Immature natural killer cell (primary cell): Measurements from ENCODE around the gene TPRKB. TPM values are rescaled to one million over a fixed set of nuclear protein-coding genes. Genes with fewer than 3 reads are reported as not detected.
"Not testable (repeated sequence)": the region's sequence is repeated elsewhere in the genome, so short reads cannot be mapped to it uniquely, and the experiment has no call there.

Source experiments
- DNase-seq, 3 donors: peaks; one replicate each; pipeline ENCODE4 v3.0.0; 2022; ENCODE audit warnings: mixed read lengths in 1 of 3
- H3K27ac Mint-ChIP-seq, 6 donors: one replicate each; pipeline ENCODE4 v1.8.0; 2020; ENCODE audit warnings: mixed read lengths in 6 of 6, mild to moderate bottlenecking in 5 of 6, inconsistent platforms in 4 of 6, moderate library complexity in 3 of 6
- H3K27me3 Mint-ChIP-seq, 3 donors: one replicate each; pipeline ENCODE4 v1.8.0; 2020 to 2021; ENCODE audit warnings: low read depth in 3 of 3, mild to moderate bottlenecking in 3 of 3, mixed read lengths in 3 of 3, moderate library complexity in 3 of 3, inconsistent platforms in 1 of 3
- H3K36me3 Mint-ChIP-seq, 3 donors: one replicate each; pipeline ENCODE4 v1.8.0; 2020; ENCODE audit warnings: mixed read lengths in 3 of 3, inconsistent platforms in 2 of 3, mild to moderate bottlenecking in 2 of 3
- H3K4me1 Mint-ChIP-seq, 2 donors: one replicate each; pipeline ENCODE4 v1.8.0; 2020; ENCODE audit warnings: inconsistent platforms in 2 of 2, mild to moderate bottlenecking in 2 of 2, mixed read lengths in 2 of 2, moderate library complexity in 1 of 2
- H3K4me3 Mint-ChIP-seq, 5 donors: one replicate each; pipeline ENCODE4 v1.8.0; 2020; ENCODE audit warnings: mild to moderate bottlenecking in 5 of 5, mixed read lengths in 5 of 5, inconsistent platforms in 3 of 5, moderate library complexity in 3 of 5
- H3K9me3 Mint-ChIP-seq, 6 donors: one replicate each; pipeline ENCODE4 v1.8.0; 2020; ENCODE audit warnings: mild to moderate bottlenecking in 6 of 6, mixed read lengths in 6 of 6, inconsistent platforms in 4 of 6, moderate library complexity in 3 of 6
- polyA plus RNA-seq, 3 donors: library from polyadenylated mRNA; unstranded; fragments of 300-500 nt; fragmentation: Illumina TruSeq; gene quantifications; one replicate each; pipeline ENCODE4 v1.2.3, GENCODE V29; 2021

Gene TPRKB
- polyA plus RNA-seq, 3 donors from 2014 or later, result 58.5 to 70.1 (median 59.8) TPM

GRCh38 chr2:73701968-73702665 lies 35.0 kb downstream of the TPRKB start:
- no peak overlapping the region for H3K4me3 Mint-ChIP-seq
- H3K36me3 Mint-ChIP-seq, result no peaks in the 10 kb centered on the region
- H3K9me3 Mint-ChIP-seq, result no peaks in the 10 kb centered on the region
- peaks cover 3 to 7% (median 5%) of the 10 kb centered on the region in 3 donors for H3K27me3 Mint-ChIP-seq
- H3K4me1 Mint-ChIP-seq, result no peaks in the 10 kb centered on the region
- no peak overlapping the region for H3K27ac Mint-ChIP-seq
- DNase-seq, result no peak

- H3K36me3 Mint-ChIP-seq, H3K27ac Mint-ChIP-seq, H3K27me3 Mint-ChIP-seq, H3K4me3 Mint-ChIP-seq, DNase-seq, H3K9me3 Mint-ChIP-seq, H3K4me1 Mint-ChIP-seq: not testable (repeated sequence)
Observed at GRCh38 chr2:73701448-73701765, 35.7 kb downstream of the TPRKB start.

DNA sequence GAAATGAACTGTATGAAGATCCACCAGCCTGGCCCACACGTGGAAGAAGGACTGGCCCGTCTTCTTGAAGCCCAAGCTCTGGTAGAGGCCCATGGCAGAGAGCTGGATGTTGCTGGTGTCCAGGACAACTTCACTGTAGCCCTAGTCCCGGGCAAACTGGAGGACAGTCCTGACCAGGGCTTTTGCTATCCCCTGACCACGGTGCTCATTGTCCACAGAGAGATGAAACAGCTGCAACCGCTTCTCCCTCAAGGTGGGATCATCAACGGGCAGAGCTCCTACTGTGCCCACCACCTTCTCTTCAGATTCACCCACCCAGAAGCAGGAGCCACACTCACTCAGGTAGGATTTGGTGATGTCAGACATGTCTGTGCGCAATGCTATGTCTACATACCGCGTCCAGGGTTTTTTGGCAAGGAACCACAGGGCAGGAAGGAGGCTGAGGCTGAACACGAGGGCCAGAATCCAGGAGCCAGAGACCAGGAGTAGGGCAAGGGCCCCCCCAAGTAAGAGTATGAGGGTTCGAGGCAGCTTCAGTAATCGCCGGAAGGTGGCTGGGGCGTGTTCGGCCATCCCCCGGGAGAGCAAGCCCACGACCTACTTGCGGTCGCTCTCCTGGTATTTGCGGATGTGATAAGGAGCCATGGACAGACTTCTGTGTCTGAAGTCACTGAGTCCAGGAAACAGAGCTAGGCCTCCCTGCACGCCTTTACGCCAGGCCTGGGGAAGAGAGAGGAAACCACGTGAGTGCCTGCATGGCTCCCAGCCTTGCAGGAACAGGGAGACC lies 36.3 kb downstream of the TPRKB start:
- H3K4me1 Mint-ChIP-seq, result no peaks in the 10 kb centered on the region
- H3K27me3 Mint-ChIP-seq, result peaks cover 3 to 7% (median 5%) of the 10 kb centered on the region in 3 donors
- no peak for DNase-seq
- H3K36me3 Mint-ChIP-seq, result no peaks in the 10 kb centered on the region
- H3K4me3 Mint-ChIP-seq, result no peak overlapping the region
- no peak overlapping the region for H3K27ac Mint-ChIP-seq
- no peaks in the 10 kb centered on the region for H3K9me3 Mint-ChIP-seq

- no peaks in the 10 kb centered on the region for H3K9me3 Mint-ChIP-seq
- H3K27me3 Mint-ChIP-seq, result peaks cover 3 to 5% (median 5%) of the 10 kb centered on the region in 3 donors
- H3K27ac Mint-ChIP-seq, result no peak overlapping the region
- DNase-seq, result no peak
- H3K4me1 Mint-ChIP-seq, result no peaks in the 10 kb centered on the region
- H3K36me3 Mint-ChIP-seq, result no peaks in the 10 kb centered on the region
- H3K4me3 Mint-ChIP-seq, result no peak overlapping the region
Observed at GRCh38 chr2:73700131-73700611, 37.0 kb downstream of the TPRKB start.

GRCh38 chr2:73699437-73699836 lies 37.7 kb downstream of the TPRKB start:
- Mint-ChIP-seq H3K4me3 (no peak overlapping the region), H3K4me1 (no peaks in the 10 kb centered on the region), H3K36me3 (no peaks in the 10 kb centered on the region), H3K27ac (no peak overlapping the region), H3K9me3 (no peaks in the 10 kb centered on the region), H3K27me3 (peaks cover 3 to 5% (median 3%) of the 10 kb centered on the region in 3 donors)
- no peak for DNase-seq

GRCh38 chr2:73698101-73698500 lies 39.0 kb downstream of the TPRKB start:
- Mint-ChIP-seq H3K4me3 (no peak overlapping the region), H3K4me1 (no peaks in the 10 kb centered on the region), H3K36me3 (no peaks in the 10 kb centered on the region), H3K27ac (no peak overlapping the region), H3K27me3 (peaks cover 0 to 5% (median 1%) of the 10 kb centered on the region in 3 donors), H3K9me3 (no peaks in the 10 kb centered on the region)
- no peak for DNase-seq

DNA sequence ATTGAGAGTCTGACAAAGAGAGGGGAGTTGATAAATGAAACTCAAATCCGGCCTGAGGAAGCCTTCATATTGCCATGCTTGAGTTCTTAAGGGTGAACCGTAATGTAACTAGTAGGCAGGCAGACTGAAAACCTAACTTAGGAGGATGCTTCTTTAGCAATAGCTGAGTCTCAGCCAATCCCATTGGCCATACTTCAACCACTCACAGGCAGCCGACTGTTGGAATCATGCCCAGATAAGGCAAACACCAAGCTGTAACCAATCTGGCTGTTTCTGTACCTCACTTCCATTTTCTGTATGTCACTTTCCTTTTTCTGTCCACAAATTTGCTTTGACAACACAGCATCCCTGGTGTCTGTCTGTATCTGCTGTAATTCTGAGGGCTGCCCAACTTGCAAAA lies 39.5 kb downstream of the TPRKB start:
- DNase-seq, result no peak
- no peaks in the 10 kb centered on the region for H3K4me1 Mint-ChIP-seq
- H3K36me3 Mint-ChIP-seq, result no peaks in the 10 kb centered on the region
- no peaks in the 10 kb centered on the region for H3K9me3 Mint-ChIP-seq
- no peak overlapping the region for H3K4me3 Mint-ChIP-seq
- no peak overlapping the region for H3K27ac Mint-ChIP-seq
- peaks cover 0 to 5% (median 0%) of the 10 kb centered on the region in 3 donors for H3K27me3 Mint-ChIP-seq

DNA sequence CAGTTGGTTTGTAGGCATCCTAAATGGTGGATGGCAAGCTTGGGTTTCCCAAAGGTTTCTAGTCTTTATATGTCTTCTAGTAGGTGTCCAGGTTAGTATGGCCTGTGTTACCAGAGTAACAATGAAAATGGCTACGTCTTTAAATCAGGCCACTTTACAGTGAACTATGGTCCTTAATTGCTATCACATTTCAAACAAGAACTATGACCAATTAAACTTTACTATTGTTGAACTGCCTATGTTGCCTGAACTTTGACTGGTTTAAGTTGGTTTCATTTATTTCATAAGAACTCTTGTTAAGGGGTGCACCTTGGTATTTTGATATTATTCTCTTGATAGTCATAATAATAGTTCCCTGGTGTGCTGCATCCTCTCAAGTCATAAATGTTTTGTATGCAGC lies 40.2 kb downstream of the TPRKB start:
- not testable (repeated sequence) for H3K4me1 Mint-ChIP-seq, H3K4me3 Mint-ChIP-seq, H3K9me3 Mint-ChIP-seq, H3K27ac Mint-ChIP-seq, H3K27me3 Mint-ChIP-seq, H3K36me3 Mint-ChIP-seq, DNase-seq

- not testable (repeated sequence) for H3K9me3 Mint-ChIP-seq, H3K4me3 Mint-ChIP-seq, DNase-seq, H3K36me3 Mint-ChIP-seq, H3K27me3 Mint-ChIP-seq, H3K27ac Mint-ChIP-seq, H3K4me1 Mint-ChIP-seq
Observed at GRCh38 chr2:73696521-73696920, 40.6 kb downstream of the TPRKB start.

DNA sequence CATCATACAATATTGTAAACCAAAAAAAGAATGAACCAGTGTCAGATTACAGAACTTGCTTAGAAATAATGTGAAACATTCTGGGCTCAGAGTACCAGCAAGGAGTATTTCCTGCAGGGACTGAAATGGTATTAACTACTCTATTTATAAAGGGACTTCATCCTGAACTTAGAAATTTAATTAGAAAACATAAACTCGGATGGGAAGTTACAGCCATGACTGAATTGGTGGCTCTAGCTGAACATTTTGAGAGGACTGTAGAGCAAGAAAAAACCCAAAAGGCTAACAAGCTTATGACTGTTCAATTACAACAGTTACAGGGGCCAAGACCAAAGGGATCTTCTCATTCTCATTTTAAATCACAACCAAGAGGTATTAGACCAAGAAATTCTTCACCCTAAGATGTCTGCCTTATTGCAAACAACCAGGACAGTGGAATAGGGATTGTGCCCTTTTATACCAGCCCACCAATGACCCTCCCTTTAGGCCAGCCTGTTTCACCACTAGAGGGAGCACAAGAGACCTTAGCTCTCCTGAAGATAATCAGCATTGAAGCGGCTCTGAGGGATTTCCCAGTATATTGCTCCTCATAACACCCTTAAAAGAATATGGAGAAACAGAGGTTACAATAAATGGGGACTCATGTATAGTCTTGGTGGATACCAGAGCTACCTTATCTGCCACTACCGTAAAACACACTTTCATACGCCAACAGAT lies 46.6 kb downstream of the TPRKB start:
- not testable (repeated sequence) for H3K4me1 Mint-ChIP-seq, H3K36me3 Mint-ChIP-seq, H3K27ac Mint-ChIP-seq, H3K4me3 Mint-ChIP-seq, H3K9me3 Mint-ChIP-seq, H3K27me3 Mint-ChIP-seq
- DNase-seq, result peak; percentile 7 to 14 (median 12)

- not testable (repeated sequence) for H3K4me3 Mint-ChIP-seq, DNase-seq, H3K4me1 Mint-ChIP-seq, H3K27ac Mint-ChIP-seq, H3K36me3 Mint-ChIP-seq, H3K27me3 Mint-ChIP-seq, H3K9me3 Mint-ChIP-seq
Observed at GRCh38 chr2:73688494-73688893, 48.7 kb downstream of the TPRKB start.

DNA sequence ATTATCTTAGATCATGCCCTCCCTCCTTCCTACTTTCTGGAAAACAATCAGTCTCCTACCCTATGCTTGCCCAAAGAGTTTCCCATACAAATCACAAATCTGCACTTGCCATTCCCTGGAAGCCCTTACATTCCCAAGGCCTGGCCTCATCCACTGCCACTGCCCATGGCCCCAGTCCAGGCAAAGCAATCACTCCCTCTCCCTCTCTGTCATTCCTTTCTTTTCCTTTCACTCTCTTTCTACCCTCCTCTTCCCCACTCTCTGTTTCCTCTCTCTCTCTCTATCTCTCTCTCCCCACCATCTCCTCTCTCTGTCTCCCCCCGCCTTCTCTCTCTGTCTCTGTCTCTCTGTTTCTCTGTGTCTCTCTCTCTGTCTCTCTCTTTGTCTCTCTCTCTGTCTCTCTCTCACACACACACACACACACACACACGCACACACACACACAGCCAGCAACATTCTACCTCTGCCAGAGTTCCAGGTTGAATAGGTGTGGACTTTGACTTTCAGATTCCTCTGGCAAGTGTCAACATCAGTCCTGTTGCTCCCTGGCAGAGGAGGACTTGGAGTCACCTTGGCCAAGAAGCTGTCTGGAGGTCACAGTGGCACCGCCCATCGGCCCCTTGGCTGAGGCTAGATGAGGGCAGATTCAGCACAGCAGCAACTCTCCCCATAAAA lies 51.2 kb downstream of the TPRKB start:
- H3K36me3 Mint-ChIP-seq, result no peaks in the 10 kb centered on the region
- H3K9me3 Mint-ChIP-seq, result peaks cover 0 to 6% (median 2%) of the 10 kb centered on the region in 6 donors
- H3K4me1 Mint-ChIP-seq, result no peaks in the 10 kb centered on the region
- H3K27me3 Mint-ChIP-seq, result peaks cover 0 to 11% (median 4%) of the 10 kb centered on the region in 3 donors
- no peak overlapping the region for H3K4me3 Mint-ChIP-seq
- no peak for DNase-seq
- no peak overlapping the region for H3K27ac Mint-ChIP-seq

GRCh38 chr2:73684905-73685304 lies 52.2 kb downstream of the TPRKB start:
- not testable (repeated sequence) for H3K4me3 Mint-ChIP-seq, H3K36me3 Mint-ChIP-seq, H3K4me1 Mint-ChIP-seq, DNase-seq, H3K27ac Mint-ChIP-seq, H3K9me3 Mint-ChIP-seq
- peaks cover 0 to 12% (median 4%) of the 10 kb centered on the region in 3 donors for H3K27me3 Mint-ChIP-seq

DNA sequence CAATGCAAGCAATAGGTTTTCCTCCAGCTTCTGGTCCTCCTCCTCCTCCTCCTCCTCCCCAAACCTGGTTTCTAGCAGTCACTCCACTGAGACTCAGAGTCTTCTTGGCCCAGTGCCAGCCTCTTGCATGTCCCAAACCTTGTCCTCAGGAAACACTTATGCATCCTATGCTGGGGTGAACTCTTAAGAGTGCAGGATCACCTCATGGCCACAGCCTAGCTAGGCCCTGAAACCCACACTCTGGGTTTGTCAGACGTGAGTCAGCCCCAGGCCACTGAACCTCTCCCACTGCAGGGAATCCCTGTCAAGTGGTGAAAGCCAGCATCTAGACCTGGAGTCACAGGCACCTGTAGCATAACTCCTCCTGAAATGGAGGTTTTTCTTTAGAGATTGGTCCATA lies 52.8 kb downstream of the TPRKB start:
- H3K4me1 Mint-ChIP-seq, H3K4me3 Mint-ChIP-seq, H3K36me3 Mint-ChIP-seq, DNase-seq, H3K27ac Mint-ChIP-seq, H3K9me3 Mint-ChIP-seq: not testable (repeated sequence)
- peaks cover 0 to 12% (median 4%) of the 10 kb centered on the region in 3 donors for H3K27me3 Mint-ChIP-seq
